Measurements from ENCODE around the gene SMIM15. TPM values are rescaled to one million over a fixed set of nuclear protein-coding genes. Genes with fewer than 3 reads are reported as not detected.

The SMIM15 gene
- total and polyA plus RNA-seq, 2 of the 13 experiments (the other 11 are each of a cell fraction or from before 2014, with no cell fraction given): 12.7 to 58.2 TPM

DNA sequence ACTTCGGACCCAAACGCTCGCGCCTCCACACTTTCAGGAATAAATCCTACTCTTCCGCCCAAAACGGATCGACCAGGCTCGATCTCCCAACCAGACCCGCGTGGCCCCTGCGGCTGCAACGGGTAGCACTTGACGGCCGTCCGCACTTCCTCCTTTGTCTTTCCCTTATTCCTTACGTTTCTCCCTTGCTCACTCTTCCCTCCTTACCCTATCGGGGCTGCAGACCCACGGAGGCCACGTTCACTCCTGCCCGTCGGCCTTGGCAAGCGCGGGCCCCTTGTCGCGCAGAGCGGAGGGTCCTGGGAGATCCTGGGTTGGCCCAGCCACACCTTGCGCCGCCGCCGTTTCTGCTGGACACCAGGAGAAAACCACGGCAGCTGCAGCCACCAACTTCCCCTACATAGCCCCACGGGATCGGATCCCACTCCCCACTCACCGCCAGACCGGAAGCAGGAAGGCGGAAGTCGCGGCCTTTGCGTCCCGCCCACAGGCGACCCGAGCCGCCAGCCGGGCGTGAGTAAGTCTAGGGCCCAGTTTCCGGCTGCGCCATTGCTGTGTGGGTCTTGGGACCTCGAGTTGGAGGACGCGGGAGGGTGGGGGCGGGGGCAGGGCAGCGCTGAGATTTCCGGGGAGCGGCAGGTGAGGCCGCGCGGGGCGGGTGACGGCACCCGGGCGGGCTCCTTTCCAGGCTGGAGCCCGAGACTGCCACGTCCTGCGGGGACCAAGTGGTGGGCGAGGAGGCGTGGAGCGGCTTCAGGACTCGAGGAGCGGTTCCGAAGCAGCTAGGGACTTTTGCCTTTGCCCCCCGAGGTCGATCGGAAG lies at the start of gene SMIM15 (continued):
- TF ChIP-seq, protein P1, sequence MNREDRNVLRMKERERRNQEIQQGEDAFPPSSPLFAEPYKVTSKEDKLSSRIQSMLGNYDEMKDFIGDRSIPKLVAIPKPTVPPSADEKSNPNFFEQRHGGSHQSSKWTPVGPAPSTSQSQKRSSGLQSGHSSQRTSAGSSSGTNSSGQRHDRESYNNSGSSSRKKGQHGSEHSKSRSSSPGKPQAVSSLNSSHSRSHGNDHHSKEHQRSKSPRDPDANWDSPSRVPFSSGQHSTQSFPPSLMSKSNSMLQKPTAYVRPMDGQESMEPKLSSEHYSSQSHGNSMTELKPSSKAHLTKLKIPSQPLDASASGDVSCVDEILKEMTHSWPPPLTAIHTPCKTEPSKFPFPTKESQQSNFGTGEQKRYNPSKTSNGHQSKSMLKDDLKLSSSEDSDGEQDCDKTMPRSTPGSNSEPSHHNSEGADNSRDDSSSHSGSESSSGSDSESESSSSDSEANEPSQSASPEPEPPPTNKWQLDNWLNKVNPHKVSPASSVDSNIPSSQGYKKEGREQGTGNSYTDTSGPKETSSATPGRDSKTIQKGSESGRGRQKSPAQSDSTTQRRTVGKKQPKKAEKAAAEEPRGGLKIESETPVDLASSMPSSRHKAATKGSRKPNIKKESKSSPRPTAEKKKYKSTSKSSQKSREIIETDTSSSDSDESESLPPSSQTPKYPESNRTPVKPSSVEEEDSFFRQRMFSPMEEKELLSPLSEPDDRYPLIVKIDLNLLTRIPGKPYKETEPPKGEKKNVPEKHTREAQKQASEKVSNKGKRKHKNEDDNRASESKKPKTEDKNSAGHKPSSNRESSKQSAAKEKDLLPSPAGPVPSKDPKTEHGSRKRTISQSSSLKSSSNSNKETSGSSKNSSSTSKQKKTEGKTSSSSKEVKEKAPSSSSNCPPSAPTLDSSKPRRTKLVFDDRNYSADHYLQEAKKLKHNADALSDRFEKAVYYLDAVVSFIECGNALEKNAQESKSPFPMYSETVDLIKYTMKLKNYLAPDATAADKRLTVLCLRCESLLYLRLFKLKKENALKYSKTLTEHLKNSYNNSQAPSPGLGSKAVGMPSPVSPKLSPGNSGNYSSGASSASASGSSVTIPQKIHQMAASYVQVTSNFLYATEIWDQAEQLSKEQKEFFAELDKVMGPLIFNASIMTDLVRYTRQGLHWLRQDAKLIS (CRISPR knock-in tag; IDR thresholded peaks at IDR 0.05): no peak; the same call in 1 of the 2 replicates
- TF ChIP-seq RXRA (CRISPR knock-in tag; IDR thresholded peaks at IDR 0.05): peak; percentile 63
- TF ChIP-seq CREB1 (IDR thresholded peaks at IDR 0.05): peak; percentile 49; the same call in 1 of the 2 replicates
- TF ChIP-seq CREB1 (CRISPR knock-in tag; IDR thresholded peaks at IDR 0.05): peak; percentile 64
- TF ChIP-seq ZNF644 (CRISPR knock-in tag; IDR thresholded peaks at IDR 0.05; ENCODE audit: low read depth): peak; percentile 67
- peak; percentile 85 for TF ChIP-seq TAF1 (CRISPR knock-in tag; IDR thresholded peaks at IDR 0.05)
- peak; percentile 59; the same call in 1 of the 2 replicates for TF ChIP-seq ZNF329 (CRISPR knock-in tag; IDR thresholded peaks at IDR 0.05; ENCODE audit: low read depth)
- no peak for TF ChIP-seq NR2F2 (IDR thresholded peaks at IDR 0.05; ENCODE audit: borderline replicate concordance, low read depth)
- no peak for TF ChIP-seq EZH2 (conservative IDR thresholded peaks at IDR 0.05; ENCODE audit: low read depth, low read length)
- TF ChIP-seq RARA (CRISPR knock-in tag; IDR thresholded peaks at IDR 0.05): peak; percentile 44
- TF ChIP-seq SNAI1 (CRISPR knock-in tag; IDR thresholded peaks at IDR 0.05; ENCODE audit: borderline replicate concordance): no peak
- 0 out of 2 replicates have a peak, but pooled peaks have one; percentile 4 for TF ChIP-seq ONECUT2 (CRISPR knock-in tag; IDR thresholded peaks at IDR 0.05)
- no peak for TF ChIP-seq SYNCRIP (IDR thresholded peaks at IDR 0.05; ENCODE audit: insufficient read depth, low read depth, low read length)
- TF ChIP-seq ZNF556 (CRISPR knock-in tag; IDR thresholded peaks at IDR 0.05; ENCODE audit: borderline replicate concordance): peak; percentile 65; the same call in 1 of the 2 replicates
- no peak for TF ChIP-seq ZBTB3 (CRISPR knock-in tag; IDR thresholded peaks at IDR 0.05; ENCODE audit: borderline replicate concordance, low read depth)
- TF ChIP-seq ZNF766 (CRISPR knock-in tag; IDR thresholded peaks at IDR 0.05; ENCODE audit: borderline replicate concordance): peak; percentile 51; the same call in 1 of the 2 replicates
- no peak; the same call in 1 of the 2 replicates for TF ChIP-seq ESRRA (CRISPR knock-in tag; IDR thresholded peaks at IDR 0.05; ENCODE audit: low read depth)
- TF ChIP-seq, protein P2, sequence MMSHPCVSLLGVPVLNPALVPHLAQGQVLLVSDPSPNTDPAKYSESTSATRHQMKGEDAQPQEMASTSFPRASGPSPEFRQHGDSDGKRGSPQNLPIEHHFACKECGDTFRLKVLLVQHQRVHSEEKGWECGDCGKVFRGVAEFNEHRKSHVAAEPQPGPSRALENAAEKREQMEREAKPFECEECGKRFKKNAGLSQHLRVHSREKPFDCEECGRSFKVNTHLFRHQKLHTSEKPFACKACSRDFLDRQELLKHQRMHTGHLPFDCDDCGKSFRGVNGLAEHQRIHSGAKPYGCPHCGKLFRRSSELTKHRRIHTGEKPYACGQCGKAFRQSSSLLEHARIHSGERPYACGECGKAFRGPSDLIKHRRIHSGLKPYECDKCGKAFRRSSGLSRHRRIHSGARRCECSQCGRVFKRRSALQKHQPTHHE (CRISPR knock-in tag; IDR thresholded peaks at IDR 0.05; ENCODE audit: borderline replicate concordance): no peak
- TF ChIP-seq MYC (CRISPR knock-in tag; IDR thresholded peaks at IDR 0.05; ENCODE audit: borderline replicate concordance): peak; percentile 70
- peak; percentile 71 for TF ChIP-seq ZNF12 (CRISPR knock-in tag; IDR thresholded peaks at IDR 0.05)
- TF ChIP-seq, protein P3, sequence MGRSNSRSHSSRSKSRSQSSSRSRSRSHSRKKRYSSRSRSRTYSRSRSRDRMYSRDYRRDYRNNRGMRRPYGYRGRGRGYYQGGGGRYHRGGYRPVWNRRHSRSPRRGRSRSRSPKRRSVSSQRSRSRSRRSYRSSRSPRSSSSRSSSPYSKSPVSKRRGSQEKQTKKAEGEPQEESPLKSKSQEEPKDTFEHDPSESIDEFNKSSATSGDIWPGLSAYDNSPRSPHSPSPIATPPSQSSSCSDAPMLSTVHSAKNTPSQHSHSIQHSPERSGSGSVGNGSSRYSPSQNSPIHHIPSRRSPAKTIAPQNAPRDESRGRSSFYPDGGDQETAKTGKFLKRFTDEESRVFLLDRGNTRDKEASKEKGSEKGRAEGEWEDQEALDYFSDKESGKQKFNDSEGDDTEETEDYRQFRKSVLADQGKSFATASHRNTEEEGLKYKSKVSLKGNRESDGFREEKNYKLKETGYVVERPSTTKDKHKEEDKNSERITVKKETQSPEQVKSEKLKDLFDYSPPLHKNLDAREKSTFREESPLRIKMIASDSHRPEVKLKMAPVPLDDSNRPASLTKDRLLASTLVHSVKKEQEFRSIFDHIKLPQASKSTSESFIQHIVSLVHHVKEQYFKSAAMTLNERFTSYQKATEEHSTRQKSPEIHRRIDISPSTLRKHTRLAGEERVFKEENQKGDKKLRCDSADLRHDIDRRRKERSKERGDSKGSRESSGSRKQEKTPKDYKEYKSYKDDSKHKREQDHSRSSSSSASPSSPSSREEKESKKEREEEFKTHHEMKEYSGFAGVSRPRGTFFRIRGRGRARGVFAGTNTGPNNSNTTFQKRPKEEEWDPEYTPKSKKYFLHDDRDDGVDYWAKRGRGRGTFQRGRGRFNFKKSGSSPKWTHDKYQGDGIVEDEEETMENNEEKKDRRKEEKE (IDR thresholded peaks at IDR 0.05): no peak
